Stimulated activated CD8-positive, alpha-beta memory T cell treated with anti-CD3 and anti-CD28 coated beads, Interleukin-12 subunit alpha, Interleukin-12 subunit beta, amount 100 ng/mL, for 24 hours (primary cell): ENCODE data around the gene GSTM2.
"Not testable (repeated sequence)": the region's sequence is repeated elsewhere in the genome, so short reads cannot be mapped to it uniquely, and the experiment has no call there.

Experiments used
- DNase-seq: peaks from one replicate; pipeline ENCODE4 v3.0.0-alpha.2; 2020; ENCODE audit errors: extremely low read depth

The GSTM2 gene

DNA sequence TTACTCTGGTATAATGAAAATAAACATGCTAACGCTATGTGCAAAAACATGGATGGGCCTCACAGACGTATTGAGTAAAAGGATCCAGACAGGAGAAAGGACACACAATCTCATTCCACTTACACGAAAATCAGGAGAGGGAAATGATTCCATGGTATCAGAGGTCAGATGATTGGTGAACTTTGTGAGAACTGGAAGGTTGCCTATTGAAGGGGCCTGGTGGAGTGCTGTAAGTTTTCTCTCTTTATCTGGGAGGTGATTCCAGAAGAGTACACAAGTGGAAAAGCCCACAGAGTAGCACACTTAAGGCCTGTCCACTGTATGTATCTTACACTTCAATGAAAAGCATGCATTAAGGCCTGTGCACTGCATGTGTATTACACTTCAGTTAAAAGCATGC, 9.6 kb downstream of the GSTM2 start:
- DNase-seq = no peak

- DNase-seq = not testable (repeated sequence)
Measured at GRCh38 chr1:109678637-109679036, 10.8 kb downstream of the GSTM2 start.

- not testable (repeated sequence) for DNase-seq
Measured at GRCh38 chr1:109684777-109685176, 16.9 kb downstream of the GSTM2 start.

GRCh38 chr1:109685399-109685798, 17.5 kb downstream of the GSTM2 start:
- DNase-seq = not testable (repeated sequence)

- DNase-seq = not testable (repeated sequence)
Measured at GRCh38 chr1:109685890-109686289, 18.0 kb downstream of the GSTM2 start.

DNA sequence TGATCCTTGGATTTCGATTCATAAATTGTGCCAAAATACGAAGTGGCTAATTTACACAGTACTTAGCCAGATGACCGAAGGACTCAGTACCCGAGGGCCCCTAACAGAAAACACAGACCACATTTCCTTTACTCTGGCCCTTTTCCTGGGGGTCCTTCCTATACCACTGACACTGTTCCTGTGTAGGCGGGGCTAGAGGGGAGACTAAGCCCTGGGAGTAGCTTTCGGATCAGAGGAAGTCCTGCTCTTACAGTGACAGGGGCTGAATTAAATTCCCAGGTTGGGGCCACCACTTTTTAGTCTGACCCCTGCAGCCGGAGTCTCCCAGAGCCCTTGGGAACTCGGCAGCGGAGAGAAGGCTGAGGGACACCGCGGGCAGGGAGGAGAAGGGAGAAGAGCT, 19.3 kb downstream of the GSTM2 start:
- not testable (repeated sequence) for DNase-seq

DNA sequence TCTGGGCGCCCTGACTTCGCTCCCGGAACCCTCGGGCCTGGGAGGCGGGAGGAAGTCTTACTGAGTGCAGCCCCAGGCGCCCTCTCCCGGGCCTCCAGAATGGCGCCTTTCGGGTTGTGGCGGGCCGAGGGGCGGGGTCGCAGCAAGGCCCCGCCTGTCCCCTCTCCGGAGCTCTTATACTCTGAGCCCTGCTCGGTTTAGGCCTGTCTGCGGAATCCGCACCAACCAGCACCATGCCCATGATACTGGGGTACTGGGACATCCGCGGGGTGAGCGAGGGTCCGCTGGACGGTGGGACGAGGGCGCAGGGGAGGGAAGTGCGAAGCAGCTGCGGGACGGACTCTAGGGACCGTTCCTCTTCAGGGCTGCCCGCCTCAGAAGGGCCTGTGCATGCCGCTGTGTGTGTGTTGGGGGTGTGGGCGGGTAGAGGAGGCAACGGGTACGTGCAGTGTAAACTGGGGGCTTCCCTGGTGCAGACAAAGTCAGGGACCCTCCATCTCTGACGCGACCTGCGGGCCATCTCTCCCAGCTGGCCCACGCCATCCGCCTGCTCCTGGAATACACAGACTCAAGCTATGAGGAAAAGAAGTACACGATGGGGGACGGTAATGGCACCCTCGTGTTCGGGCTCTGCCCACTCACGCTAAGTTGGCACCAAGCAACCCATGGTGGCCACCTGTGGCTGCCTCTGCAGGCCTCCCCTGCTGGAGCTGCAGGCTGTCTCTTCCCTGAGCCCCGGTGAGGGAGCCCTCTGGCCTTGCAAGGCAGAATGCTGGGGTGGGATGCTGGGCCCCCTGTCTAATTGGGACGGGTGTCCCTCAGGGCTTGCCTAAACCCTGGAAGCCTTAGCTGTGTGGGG, 20.0 kb downstream of the GSTM2 start, which contains the start of gene GSTM1:
Gene GSTM1 (plus strand): TSS at position 177 of the 859 bp plus-strand sequence. CDS start 57 bp downstream, at position 234.
- no peak for DNase-seq

- DNase-seq = no peak
Measured at GRCh38 chr1:109689844-109690405, 22.1 kb downstream of the GSTM2 start.

GRCh38 chr1:109691759-109692158, 23.9 kb downstream of the GSTM2 start:
- DNase-seq = no peak

GRCh38 chr1:109694400-109694799, 26.5 kb downstream of the GSTM2 start:
- DNase-seq = not testable (repeated sequence)

- not testable (repeated sequence) for DNase-seq
Measured at GRCh38 chr1:109695138-109695537, 27.3 kb downstream of the GSTM2 start.

GRCh38 chr1:109697066-109697465, 29.2 kb downstream of the GSTM2 start:
- no peak for DNase-seq

- DNase-seq = not testable (repeated sequence)
Measured at GRCh38 chr1:109697861-109698260, 30.0 kb downstream of the GSTM2 start.

DNA sequence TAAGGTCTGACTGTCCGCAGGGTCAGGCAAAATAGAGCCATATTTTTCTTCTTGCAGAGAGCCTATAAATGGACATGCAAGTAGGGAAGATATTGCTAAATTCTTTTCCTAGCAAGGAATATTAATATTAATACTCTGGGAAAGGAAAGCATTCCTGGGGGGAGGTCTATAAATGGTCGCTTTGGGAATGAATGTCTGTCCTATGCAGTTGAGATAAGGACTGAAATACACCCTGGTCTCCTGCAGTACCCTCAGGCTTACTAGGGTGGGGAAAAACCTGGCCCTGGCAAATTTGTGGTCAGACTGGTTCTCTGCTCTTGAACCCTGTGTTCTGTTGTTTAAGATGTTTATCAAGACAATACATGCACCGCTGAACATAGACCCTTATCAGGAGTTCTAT, 35.1 kb downstream of the GSTM2 start:
- not testable (repeated sequence) for DNase-seq

DNA sequence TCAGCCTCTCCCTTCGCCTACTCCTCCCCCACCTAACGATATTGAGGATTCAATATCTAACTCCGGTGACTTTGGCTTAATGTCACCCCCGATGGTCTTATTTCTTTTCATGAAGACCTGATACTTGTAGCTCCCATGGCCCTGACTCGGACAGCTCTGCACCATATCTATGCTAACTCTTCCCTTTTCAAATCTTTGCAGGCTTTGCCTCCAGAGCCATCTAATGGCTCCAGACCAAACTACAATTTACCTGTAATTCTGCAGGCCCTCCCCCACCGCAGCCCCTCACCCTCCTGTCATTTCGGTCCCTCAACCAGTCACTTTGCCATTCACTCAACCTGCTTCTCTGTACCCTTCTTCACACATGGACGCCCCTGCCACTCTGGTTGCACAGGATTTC, 36.3 kb downstream of the GSTM2 start:
- DNase-seq = no peak

GRCh38 chr1:109705411-109705810, 37.6 kb downstream of the GSTM2 start:
- no peak for DNase-seq

GRCh38 chr1:109708949-109709348, 41.1 kb downstream of the GSTM2 start:
- DNase-seq = not testable (repeated sequence)

GRCh38 chr1:109709822-109710221, 42.0 kb downstream of the GSTM2 start:
- DNase-seq = not testable (repeated sequence)

- DNase-seq = not testable (repeated sequence)
Measured at GRCh38 chr1:109711593-109712320, 43.9 kb downstream of the GSTM2 start, which contains the start of gene GSTM5. TSS of gene GSTM5 (plus strand) at chr1:109712251. CDS start at chr1:109712313, 62 bp downstream.

- DNase-seq = no peak
Measured at GRCh38 chr1:109712321-109712864, 44.5 kb downstream of the GSTM2 start.

GRCh38 chr1:109713636-109714035, 45.8 kb downstream of the GSTM2 start:
- no peak for DNase-seq
